PC-3 (cell line): ENCODE results near the gene NRIP1. TPM values are rescaled to one million over a fixed set of nuclear protein-coding genes. Genes with fewer than 3 reads are reported as not detected.

Experiments used
- ATAC-seq: fragments of 200-7000 bp; cut with Tn5 transposase; 2 replicates; pipeline ENCODE4 v1.9.1; 2020; ENCODE audit warnings: mild to moderate bottlenecking, moderate library complexity
- BruUV-seq: library from RNA; stranded (reverse); fragments of 400-500 nt; replicated peaks from 2 replicates; lab custom pipeline; 2021; lab: Mats Ljungman, UMichigan
- CTCF ChIA-PET: fragments of 300-600 bp; sonication (Branson Sonifier 250); formaldehyde crosslinking; loops from one replicate; lab custom pipeline; 2022; ENCODE audit warnings: antibody characterized with exemption; lab: Charles Lee
- POLR2A ChIA-PET: fragments of 300-600 bp; sonication (Branson Sonifier 250); formaldehyde crosslinking; loops from one replicate; lab custom pipeline; 2022; ENCODE audit warnings: antibody characterized with exemption; ENCODE audit not compliant: unreplicated experiment; lab: Charles Lee
- DNase-seq: peaks from one replicate; pipeline ENCODE4 v3.0.0-alpha.2; 2015
- H2AFZ ChIP-seq: fragments of 300-600 bp; sonication (generic); 2 replicates; pipeline ENCODE4 v1.6.0; 2016; ENCODE audit warnings: antibody characterized with exemption, low read length
- H3F3A ChIP-seq: fragments of 300-600 bp; sonication (generic); one replicate; pipeline ENCODE4 v1.6.0; 2017; ENCODE audit warnings: antibody characterized with exemption, low read length, control low read depth, mild to moderate bottlenecking; ENCODE audit not compliant: unreplicated experiment
- H3K27ac ChIP-seq: fragments of 300-600 bp; sonication (generic); 2 replicates; pipeline ENCODE4 v1.5.1; 2016; ENCODE audit warnings: mild to moderate bottlenecking, low read length
- H3K27me3 ChIP-seq: fragments of 300-600 bp; sonication (generic); 2 replicates; pipeline ENCODE4 v1.6.1; 2016; ENCODE audit warnings: low read length, mixed read lengths
- H3K36me3 ChIP-seq: fragments of 300-600 bp; sonication (generic); 2 replicates; pipeline ENCODE4 v1.6.1; 2016; ENCODE audit warnings: low read depth, mixed run types, low read length, mixed read lengths
- H3K4me1 ChIP-seq: fragments of 300-600 bp; sonication (generic); 2 replicates; pipeline ENCODE4 v1.5.1; 2016; ENCODE audit warnings: low read length; ENCODE audit not compliant: insufficient read depth
- H3K4me2 ChIP-seq: fragments of 300-600 bp; sonication (generic); 2 replicates; pipeline ENCODE4 v1.6.0; 2016; ENCODE audit warnings: low read length
- H3K4me3 ChIP-seq: fragments of 300-600 bp; sonication (generic); 2 replicates; pipeline ENCODE4 v1.5.1; 2016; ENCODE audit warnings: mild to moderate bottlenecking, low read length, mixed read lengths
- H3K79me2 ChIP-seq: fragments of 300-600 bp; sonication (generic); 2 replicates; pipeline ENCODE4 v1.6.1; 2017; ENCODE audit warnings: low read length, mixed read lengths
- H3K9ac ChIP-seq: fragments of 300-600 bp; sonication (generic); 2 replicates; pipeline ENCODE4 v1.6.0; 2016; ENCODE audit warnings: mild to moderate bottlenecking, low read length
- H3K9me2 ChIP-seq: fragments of 300-600 bp; sonication (generic); replicated peaks from 2 replicates; pipeline ENCODE4 v1.6.1; 2016; ENCODE audit warnings: mixed run types, low read length, mixed read lengths
- H3K9me3 ChIP-seq: fragments of 300-600 bp; sonication (generic); 2 replicates; pipeline ENCODE4 v1.6.1; 2016; ENCODE audit warnings: low read length, mixed read lengths
- H4K20me1 ChIP-seq: fragments of 300-600 bp; sonication (generic); 2 replicates; pipeline ENCODE4 v1.6.1; 2016; ENCODE audit warnings: low read length, mixed read lengths
- CTCF ChIP-seq: fragments of 300-600 bp; sonication (generic); conservative IDR thresholded peaks from 2 replicates; pipeline ENCODE4 v1.5.1; 2017; ENCODE audit warnings: antibody characterized with exemption, low read depth, mild to moderate bottlenecking, low read length
- EZH2 ChIP-seq: fragments of 300-600 bp; sonication (generic); IDR thresholded peaks from one replicate; pipeline ENCODE4 v1.6.1; 2017; ENCODE audit warnings: antibody characterized with exemption, mild to moderate bottlenecking, low read length; ENCODE audit not compliant: unreplicated experiment
- EZH2phosphoT487 ChIP-seq: fragments of 300-600 bp; sonication (generic); IDR thresholded peaks from 2 replicates; pipeline ENCODE4 v1.6.1; 2018; ENCODE audit warnings: mild to moderate bottlenecking, antibody characterized with exemption, low read length, borderline replicate concordance
- intact Hi-C: fragments of 100-400 bp; cut with micrococcal nuclease; formaldehyde crosslinking; loops from 2 replicates; pipeline ENCODE4 v1.9.0; 2023
- total RNA-seq: library from RNA; depleted of rRNA; stranded (reverse); fragments of >200 nt; gene quantifications from 2 replicates; pipeline ENCODE4 v1.2.3, GENCODE V29; 2014

Gene NRIP1
- total RNA-seq, 1 experiment from 2014 or later, result 69.2 TPM

- H3F3A ChIP-seq, result no peaks in the 10 kb centered on the region
- intact Hi-C loops, result no loop called here
- H3K9ac ChIP-seq, result no peak overlapping the region
- H2AFZ ChIP-seq, result no peak overlapping the region
- H3K79me2 ChIP-seq, result no peaks in the 10 kb centered on the region
- H3K27me3 ChIP-seq, result no peaks in the 10 kb centered on the region
- H3K4me2 ChIP-seq, result no peak overlapping the region
- DNase-seq, result no peak
- no peaks in the 10 kb centered on the region for H4K20me1 ChIP-seq
- H3K27ac ChIP-seq, result no peak overlapping the region
- ATAC-seq, result no peak
- ChIA-PET CTCF (interaction anchor here (0.6 kb wide), 1 partner anchor 528 kb away, joined by 4 read pairs; no protein-coding TSS in a partner anchor), POLR2A (no interaction called here)
- H3K9me3 ChIP-seq, result no peaks in the 10 kb centered on the region
- no peak overlapping the region for H3K4me3 ChIP-seq
- BruUV-seq, result no TSS peak
- peaks cover 4% of the 10 kb centered on the region; the same call in 1 of the 2 replicates for H3K4me1 ChIP-seq
- H3K9me2 ChIP-seq, result no peaks in the 10 kb centered on the region
- H3K36me3 ChIP-seq, result no peaks in the 10 kb centered on the region
- TF ChIP-seq EZH2, result no peak
- TF ChIP-seq CTCF, result no peak
- no peak for TF ChIP-seq EZH2phosphoT487
Observed at GRCh38 chr21:14926186-14926585, 138.6 kb downstream of the NRIP1 start.

- H3K4me2 ChIP-seq, result no peak overlapping the region
Observed at GRCh38 chr21:14923468-14923867, 141.3 kb downstream of the NRIP1 start.

More at GRCh38 chr21:14923468-14923867, 141.3 kb downstream of the NRIP1 start:
- Histone ChIP-seq H3K4me1 (peaks cover 8% of the 10 kb centered on the region; the same call in 1 of the 2 replicates), H3K27ac (no peak overlapping the region), H3K36me3 (no peaks in the 10 kb centered on the region), H2AFZ (no peak overlapping the region), H4K20me1 (no peaks in the 10 kb centered on the region), H3K9me3 (no peaks in the 10 kb centered on the region), H3K27me3 (no peaks in the 10 kb centered on the region), H3K79me2 (no peaks in the 10 kb centered on the region), H3K9me2 (no peaks in the 10 kb centered on the region), H3F3A (no peaks in the 10 kb centered on the region), H3K9ac (no peak overlapping the region), H3K4me3 (no peak overlapping the region)
- ChIA-PET POLR2A (no interaction called here), CTCF (no interaction called here)
- ATAC-seq (no peak), DNase-seq (no peak)
- intact Hi-C loops, result no loop called here
- no TSS peak for BruUV-seq
- TF ChIP-seq EZH2phosphoT487 (no peak), EZH2 (no peak), CTCF (no peak)
